Measurements from ENCODE around the gene MSLN. TPM values are rescaled to one million over a fixed set of nuclear protein-coding genes. Genes with fewer than 3 reads are reported as not detected.

MSLN gene
- polyA plus RNA-seq, 1 of the 3 experiments (the other 2 are of a cell fraction), result 0.02 TPM

GRCh38 chr16:764848-765487, 4.4 kb downstream of the MSLN start:
- Histone ChIP-seq H3K79me2 (ENCODE audit: insufficient read depth) (no peaks in the 10 kb centered on the region), H3K4me2 (no peak overlapping the region), H3F3A (replicated peaks; ENCODE audit: insufficient read depth) (no peaks in the 10 kb centered on the region), H2AFZ (ENCODE audit: low read depth) (no peak overlapping the region), H3K4me1 (ENCODE audit: control insufficient read depth in 1 of 2, insufficient read depth in 2 of 2, low read depth in 1 of 2, low read length in 1 of 2) (no peaks in the 10 kb centered on the region), H3K9ac (no peak overlapping the region), H3K27ac (ENCODE audit: low read depth in 2 of 2, low read length in 1 of 2) (no peak overlapping the region), H4K20me1 (ENCODE audit: insufficient read depth) (no peaks in the 10 kb centered on the region), H3K27me3 (ENCODE audit: insufficient read depth) (no peaks in the 10 kb centered on the region), H3K4me3 (ENCODE audit: low read depth in 2 of 2, low read length in 1 of 2) (no peak overlapping the region), H3K36me3 (replicated peaks in 1 of 2; ENCODE audit: control insufficient read depth in 1 of 2, insufficient read depth in 2 of 2, low read length in 1 of 2) (no peaks in the 10 kb centered on the region), H3K9me2 (no peaks in the 10 kb centered on the region), H3K9me3 (no peaks in the 10 kb centered on the region)
- no peak for TF ChIP-seq RFX5 (IDR thresholded peaks at IDR 0.05; ENCODE audit: low read length)
- TF ChIP-seq GATA2 (CRISPR knock-in tag; IDR thresholded peaks at IDR 0.05), result no peak
- TF ChIP-seq NRF1 (IDR thresholded peaks at IDR 0.05; ENCODE audit: low read depth, low read length), result no peak
- TF ChIP-seq SIN3A (IDR thresholded peaks at IDR 0.05; ENCODE audit: borderline replicate concordance, low read depth, low read length), result no peak
- no peak for TF ChIP-seq RAD21 (IDR thresholded peaks at IDR 0.05; ENCODE audit: low read length)
- TF ChIP-seq NFIC (IDR thresholded peaks at IDR 0.05; ENCODE audit: borderline replicate concordance), result no peak
- TF ChIP-seq FOSL2 (IDR thresholded peaks at IDR 0.05; ENCODE audit: borderline replicate concordance, low read depth), result no peak
- TF ChIP-seq POLR2AphosphoS5 (IDR thresholded peaks at IDR 0.05; ENCODE audit: low read depth, low read length), result no peak
- TF ChIP-seq RCOR1 (IDR thresholded peaks at IDR 0.05; ENCODE audit: low read length), result no peak
- POLR2A ChIA-PET, result no interaction called here
- DNase-seq, result no peak
- WGBS (ENCODE audit: low lambda C conversion rate), result 80% methylated on average over 5 of the region's 38 CpGs
- CTCF ChIA-PET, result no interaction called here

- POLR2A ChIA-PET, result no interaction called here
- H3K4me1 ChIP-seq (ENCODE audit: control insufficient read depth in 1 of 2, insufficient read depth in 2 of 2, low read depth in 1 of 2, low read length in 1 of 2), result no peaks in the 10 kb centered on the region
- H3K36me3 ChIP-seq (replicated peaks in 1 of 2; ENCODE audit: control insufficient read depth in 1 of 2, insufficient read depth in 2 of 2, low read length in 1 of 2), result no peaks in the 10 kb centered on the region
- H3K9me2 ChIP-seq, result no peaks in the 10 kb centered on the region
- WGBS (ENCODE audit: low lambda C conversion rate), result no CpG with 5 or more reads among the region's 29 CpGs
- no peaks in the 10 kb centered on the region for H3K9me3 ChIP-seq
- no peak overlapping the region for H2AFZ ChIP-seq (ENCODE audit: low read depth)
- H3K4me3 ChIP-seq (ENCODE audit: low read depth in 2 of 2, low read length in 1 of 2), result no peak overlapping the region
- H3F3A ChIP-seq (replicated peaks; ENCODE audit: insufficient read depth), result no peaks in the 10 kb centered on the region
- no peaks in the 10 kb centered on the region for H3K27me3 ChIP-seq (ENCODE audit: insufficient read depth)
- H4K20me1 ChIP-seq (ENCODE audit: insufficient read depth), result no peaks in the 10 kb centered on the region
- no peak overlapping the region for H3K9ac ChIP-seq
- H3K79me2 ChIP-seq (ENCODE audit: insufficient read depth), result no peaks in the 10 kb centered on the region
- no peak for DNase-seq
- CTCF ChIA-PET, result no interaction called here
- no peak for TF ChIP-seq RCOR1 (IDR thresholded peaks at IDR 0.05; ENCODE audit: low read length)
- no peak for TF ChIP-seq USF2 (IDR thresholded peaks at IDR 0.05; ENCODE audit: borderline replicate concordance, low read depth, low read length)
- TF ChIP-seq MXI1 (IDR thresholded peaks at IDR 0.05; ENCODE audit: low read depth, low read length), result no peak
- no peak for TF ChIP-seq TEAD4 (IDR thresholded peaks at IDR 0.05; ENCODE audit: borderline replicate concordance, insufficient read depth)
- no peak for TF ChIP-seq SMC3 (IDR thresholded peaks at IDR 0.05; ENCODE audit: low read depth, low read length)
- no peak for TF ChIP-seq MAX (IDR thresholded peaks at IDR 0.05; ENCODE audit: low read depth)
- no peak for TF ChIP-seq RFX5 (IDR thresholded peaks at IDR 0.05; ENCODE audit: low read length)
- no peak for TF ChIP-seq IRF3 (IDR thresholded peaks at IDR 0.05; ENCODE audit: low read depth, low read length)
- no peak for TF ChIP-seq RAD21 (IDR thresholded peaks at IDR 0.05; ENCODE audit: low read length)
- TF ChIP-seq FOSL2 (IDR thresholded peaks at IDR 0.05; ENCODE audit: borderline replicate concordance, low read depth), result no peak
- TF ChIP-seq NFIC (IDR thresholded peaks at IDR 0.05; ENCODE audit: borderline replicate concordance), result no peak
- no peak for TF ChIP-seq RXRA (IDR thresholded peaks at IDR 0.05; ENCODE audit: borderline replicate concordance, low read depth)
- no peak for TF ChIP-seq FOXJ3 (CRISPR knock-in tag; IDR thresholded peaks at IDR 0.05)
- no peak for TF ChIP-seq FOXM1 (IDR thresholded peaks at IDR 0.05; ENCODE audit: low read depth)
- TF ChIP-seq ELF1 (IDR thresholded peaks at IDR 0.05), result no peak
- TF ChIP-seq POLR2AphosphoS5 (IDR thresholded peaks at IDR 0.05; ENCODE audit: low read depth, low read length), result no peak
- TF ChIP-seq MEF2A (IDR thresholded peaks at IDR 0.05; ENCODE audit: borderline replicate concordance, low read depth), result no peak
- TF ChIP-seq PBX3 (IDR thresholded peaks at IDR 0.05), result no peak
- no peak for TF ChIP-seq SIN3A (IDR thresholded peaks at IDR 0.05; ENCODE audit: borderline replicate concordance, low read depth, low read length)
- H3K4me2 ChIP-seq, result no peak overlapping the region
- H3K27ac ChIP-seq (ENCODE audit: low read depth in 2 of 2, low read length in 1 of 2), result no peak overlapping the region
Measured at GRCh38 chr16:765488-765865, 4.9 kb downstream of the MSLN start.
